ENCODE measurements around the gene CFP. TPM values are rescaled to one million over a fixed set of nuclear protein-coding genes. Genes with fewer than 3 reads are reported as not detected.

CFP gene
- total and polyA plus RNA-seq, 2 of the 13 experiments (the other 11 are each of a cell fraction or from before 2014, with no cell fraction given) = 0.01 TPM; not detected in 1

DNA sequence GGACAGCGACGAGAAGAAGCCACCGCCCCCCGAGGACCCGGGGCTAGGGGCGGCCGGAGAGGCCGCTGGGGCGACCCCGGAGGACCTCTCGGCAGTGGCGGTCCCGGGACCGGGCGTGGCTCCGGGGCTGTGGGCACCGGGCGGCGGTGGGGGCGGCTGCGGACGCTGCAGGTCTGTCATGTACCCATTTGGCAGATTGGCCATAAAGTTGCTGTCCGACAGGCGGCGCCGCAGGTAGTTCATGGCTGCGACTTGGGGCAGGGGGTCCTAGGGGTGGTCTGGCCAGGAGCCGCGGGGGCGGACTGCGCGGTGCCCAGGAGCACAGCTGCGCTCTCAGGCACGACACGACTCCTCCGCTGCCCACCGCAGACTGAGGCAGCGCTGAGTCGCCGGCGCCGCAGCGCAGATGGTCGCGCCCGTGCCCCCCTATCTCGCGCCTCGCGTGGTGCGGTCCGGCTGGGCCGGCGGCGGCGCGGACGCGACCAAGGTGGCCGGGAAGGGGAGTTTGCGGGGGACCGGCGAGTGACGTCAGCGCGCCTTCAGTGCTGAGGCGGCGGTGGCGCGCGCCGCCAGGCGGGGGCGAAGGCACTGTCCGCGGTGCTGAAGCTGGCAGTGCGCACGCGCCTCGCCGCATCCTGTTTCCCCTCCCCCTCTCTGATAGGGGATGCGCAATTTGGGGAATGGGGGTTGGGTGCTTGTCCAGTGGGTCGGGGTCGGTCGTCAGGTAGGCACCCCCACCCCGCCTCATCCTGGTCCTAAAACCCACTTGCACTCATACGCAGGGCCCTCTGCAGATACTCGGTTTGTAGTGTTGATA, 10.0 kb downstream of the CFP start, which contains the start of gene SYN1 (continued):
- TF ChIP-seq FOXK1 (CRISPR knock-in tag; IDR thresholded peaks at IDR 0.05; ENCODE audit: borderline replicate concordance, low read depth) (peak; percentile 42; the same call in 1 of the 2 replicates), ZSCAN9 (CRISPR knock-in tag; IDR thresholded peaks at IDR 0.05; ENCODE audit: borderline replicate concordance) (0 out of 2 replicates have a peak, but pooled peaks have one; percentile 34), CBFB (CRISPR knock-in tag; IDR thresholded peaks at IDR 0.05) (no peak), SRY (CRISPR knock-in tag; IDR thresholded peaks at IDR 0.05) (peak; percentile 80; the same call in 1 of the 2 replicates), ZNF749 (CRISPR knock-in tag; IDR thresholded peaks at IDR 0.05; ENCODE audit: borderline replicate concordance) (peak; percentile 57; the same call in 1 of the 2 replicates), ZNF558 (CRISPR knock-in tag; IDR thresholded peaks at IDR 0.05; ENCODE audit: borderline replicate concordance) (peak; percentile 46; the same call in 1 of the 2 replicates), ZNF430 (CRISPR knock-in tag; IDR thresholded peaks at IDR 0.05) (no peak), HOXA3 (CRISPR knock-in tag; IDR thresholded peaks at IDR 0.05) (peak; percentile 81), ZNF563 (CRISPR knock-in tag; IDR thresholded peaks at IDR 0.05) (peak; percentile 73; the same call in 1 of the 2 replicates), SP4 (CRISPR knock-in tag; IDR thresholded peaks at IDR 0.05) (peak; percentile 57; the same call in 1 of the 2 replicates), HOXA5 (CRISPR knock-in tag; IDR thresholded peaks at IDR 0.05) (peak; percentile 84), BCL6 (CRISPR knock-in tag; IDR thresholded peaks at IDR 0.05) (peak; percentile 28; the same call in 1 of the 2 replicates), HOXD1 (CRISPR knock-in tag; IDR thresholded peaks at IDR 0.05) (peak; percentile 75), ZNF547 (CRISPR knock-in tag; IDR thresholded peaks at IDR 0.05) (0 out of 2 replicates have a peak, but pooled peaks have one; percentile 44), ZNF337 (CRISPR knock-in tag; IDR thresholded peaks at IDR 0.05; ENCODE audit: borderline replicate concordance, low read depth) (no peak), FOXM1 (CRISPR knock-in tag; IDR thresholded peaks at IDR 0.05) (0 out of 2 replicates have a peak, but pooled peaks have one; percentile 50)
- TF ChIP-seq, protein P1, sequence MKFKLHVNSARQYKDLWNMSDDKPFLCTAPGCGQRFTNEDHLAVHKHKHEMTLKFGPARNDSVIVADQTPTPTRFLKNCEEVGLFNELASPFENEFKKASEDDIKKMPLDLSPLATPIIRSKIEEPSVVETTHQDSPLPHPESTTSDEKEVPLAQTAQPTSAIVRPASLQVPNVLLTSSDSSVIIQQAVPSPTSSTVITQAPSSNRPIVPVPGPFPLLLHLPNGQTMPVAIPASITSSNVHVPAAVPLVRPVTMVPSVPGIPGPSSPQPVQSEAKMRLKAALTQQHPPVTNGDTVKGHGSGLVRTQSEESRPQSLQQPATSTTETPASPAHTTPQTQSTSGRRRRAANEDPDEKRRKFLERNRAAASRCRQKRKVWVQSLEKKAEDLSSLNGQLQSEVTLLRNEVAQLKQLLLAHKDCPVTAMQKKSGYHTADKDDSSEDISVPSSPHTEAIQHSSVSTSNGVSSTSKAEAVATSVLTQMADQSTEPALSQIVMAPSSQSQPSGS (CRISPR knock-in tag; IDR thresholded peaks at IDR 0.05) = peak; percentile 90
- TF ChIP-seq, protein P2, sequence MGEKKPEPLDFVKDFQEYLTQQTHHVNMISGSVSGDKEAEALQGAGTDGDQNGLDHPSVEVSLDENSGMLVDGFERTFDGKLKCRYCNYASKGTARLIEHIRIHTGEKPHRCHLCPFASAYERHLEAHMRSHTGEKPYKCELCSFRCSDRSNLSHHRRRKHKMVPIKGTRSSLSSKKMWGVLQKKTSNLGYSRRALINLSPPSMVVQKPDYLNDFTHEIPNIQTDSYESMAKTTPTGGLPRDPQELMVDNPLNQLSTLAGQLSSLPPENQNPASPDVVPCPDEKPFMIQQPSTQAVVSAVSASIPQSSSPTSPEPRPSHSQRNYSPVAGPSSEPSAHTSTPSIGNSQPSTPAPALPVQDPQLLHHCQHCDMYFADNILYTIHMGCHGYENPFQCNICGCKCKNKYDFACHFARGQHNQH (CRISPR knock-in tag; IDR thresholded peaks at IDR 0.05) = peak; percentile 36; the same call in 1 of the 2 replicates
- TF ChIP-seq, protein P3, sequence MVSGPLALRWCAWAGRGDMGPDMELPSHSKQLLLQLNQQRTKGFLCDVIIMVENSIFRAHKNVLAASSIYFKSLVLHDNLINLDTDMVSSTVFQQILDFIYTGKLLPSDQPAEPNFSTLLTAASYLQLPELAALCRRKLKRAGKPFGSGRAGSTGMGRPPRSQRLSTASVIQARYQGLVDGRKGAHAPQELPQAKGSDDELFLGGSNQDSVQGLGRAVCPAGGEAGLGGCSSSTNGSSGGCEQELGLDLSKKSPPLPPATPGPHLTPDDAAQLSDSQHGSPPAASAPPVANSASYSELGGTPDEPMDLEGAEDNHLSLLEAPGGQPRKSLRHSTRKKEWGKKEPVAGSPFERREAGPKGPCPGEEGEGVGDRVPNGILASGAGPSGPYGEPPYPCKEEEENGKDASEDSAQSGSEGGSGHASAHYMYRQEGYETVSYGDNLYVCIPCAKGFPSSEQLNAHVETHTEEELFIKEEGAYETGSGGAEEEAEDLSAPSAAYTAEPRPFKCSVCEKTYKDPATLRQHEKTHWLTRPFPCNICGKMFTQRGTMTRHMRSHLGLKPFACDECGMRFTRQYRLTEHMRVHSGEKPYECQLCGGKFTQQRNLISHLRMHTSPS (CRISPR knock-in tag; IDR thresholded peaks at IDR 0.05; ENCODE audit: low read depth) = no peak
- TF ChIP-seq, protein P4, sequence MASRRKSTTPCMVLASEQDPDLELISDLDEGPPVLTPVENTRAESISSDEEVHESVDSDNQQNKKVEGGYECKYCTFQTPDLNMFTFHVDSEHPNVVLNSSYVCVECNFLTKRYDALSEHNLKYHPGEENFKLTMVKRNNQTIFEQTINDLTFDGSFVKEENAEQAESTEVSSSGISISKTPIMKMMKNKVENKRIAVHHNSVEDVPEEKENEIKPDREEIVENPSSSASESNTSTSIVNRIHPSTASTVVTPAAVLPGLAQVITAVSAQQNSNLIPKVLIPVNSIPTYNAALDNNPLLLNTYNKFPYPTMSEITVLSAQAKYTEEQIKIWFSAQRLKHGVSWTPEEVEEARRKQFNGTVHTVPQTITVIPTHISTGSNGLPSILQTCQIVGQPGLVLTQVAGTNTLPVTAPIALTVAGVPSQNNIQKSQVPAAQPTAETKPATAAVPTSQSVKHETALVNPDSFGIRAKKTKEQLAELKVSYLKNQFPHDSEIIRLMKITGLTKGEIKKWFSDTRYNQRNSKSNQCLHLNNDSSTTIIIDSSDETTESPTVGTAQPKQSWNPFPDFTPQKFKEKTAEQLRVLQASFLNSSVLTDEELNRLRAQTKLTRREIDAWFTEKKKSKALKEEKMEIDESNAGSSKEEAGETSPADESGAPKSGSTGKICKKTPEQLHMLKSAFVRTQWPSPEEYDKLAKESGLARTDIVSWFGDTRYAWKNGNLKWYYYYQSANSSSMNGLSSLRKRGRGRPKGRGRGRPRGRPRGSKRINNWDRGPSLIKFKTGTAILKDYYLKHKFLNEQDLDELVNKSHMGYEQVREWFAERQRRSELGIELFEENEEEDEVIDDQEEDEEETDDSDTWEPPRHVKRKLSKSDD (CRISPR knock-in tag; IDR thresholded peaks at IDR 0.05; ENCODE audit: low read depth) = 0 out of 2 replicates have a peak, but pooled peaks have one; percentile 60
- TF ChIP-seq, protein P5, sequence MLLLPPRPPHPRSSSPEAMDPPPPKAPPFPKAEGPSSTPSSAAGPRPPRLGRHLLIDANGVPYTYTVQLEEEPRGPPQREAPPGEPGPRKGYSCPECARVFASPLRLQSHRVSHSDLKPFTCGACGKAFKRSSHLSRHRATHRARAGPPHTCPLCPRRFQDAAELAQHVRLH (CRISPR knock-in tag; IDR thresholded peaks at IDR 0.05; ENCODE audit: borderline replicate concordance, low read depth) = peak; percentile 38; the same call in 1 of the 2 replicates

Data from HepG2 (cell line).